ENCODE results near the gene TXNRD1.

The TXNRD1 gene

DNA sequence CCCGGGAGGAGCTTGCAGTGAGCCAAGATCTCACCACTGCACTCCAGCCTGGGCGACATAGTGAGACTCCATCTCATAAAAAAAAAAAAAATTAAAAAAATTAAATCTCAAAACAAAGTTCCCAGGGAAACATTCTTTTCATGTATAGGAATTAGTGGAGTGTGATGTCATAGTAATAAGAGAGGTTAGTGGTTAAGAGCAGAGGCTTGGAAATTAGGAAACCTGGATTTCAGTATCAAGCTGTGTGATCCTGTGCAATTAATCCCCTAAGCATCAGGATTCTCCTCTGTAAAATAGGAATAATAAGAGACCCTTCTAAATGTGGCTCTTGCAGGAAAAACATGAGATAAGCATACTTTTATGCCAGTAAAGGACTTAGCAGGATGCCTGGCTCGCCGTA, 3.1 kb upstream of the TXNRD1 start:
- POLR2A ChIA-PET: interaction anchor here (0.7 kb wide), 1 partner anchor 78 kb away, joined by 3 read pairs; no protein-coding TSS in a partner anchor

DNA sequence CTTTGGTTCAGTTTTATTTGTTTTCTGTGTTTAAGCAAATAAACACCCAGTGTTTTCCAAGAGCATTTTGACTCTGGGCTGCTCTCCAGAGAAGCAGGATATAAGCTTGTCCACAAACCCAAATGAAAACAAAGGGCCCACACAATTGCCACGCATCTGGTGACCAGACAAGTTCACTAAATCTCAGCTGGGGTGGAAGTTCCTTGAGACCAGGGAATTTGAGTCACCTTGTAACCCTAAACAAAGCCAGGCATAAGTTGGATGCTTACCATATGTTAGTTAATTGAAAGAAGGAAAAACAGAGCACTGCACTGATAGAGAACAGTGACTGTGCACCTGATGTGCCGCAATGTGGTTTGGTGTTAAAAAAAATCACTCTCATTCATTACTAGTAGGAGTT, 1.6 kb upstream of the TXNRD1 start:
- ChIA-PET POLR2A (interaction anchor here (1.7 kb wide), 1 partner anchor 74 kb away, joined by 8 read pairs; no protein-coding TSS in a partner anchor), CTCF (interaction anchor here (0.6 to 1.0 kb wide), 2 partner anchors 14 to 62 kb away, joined by 3 to 4 read pairs; no protein-coding TSS in a partner anchor)
- H3K4me3 ChIP-seq (ENCODE audit: low read depth, low read length): no peak overlapping the region
- H3K4me1 ChIP-seq (ENCODE audit: control insufficient read depth, insufficient read depth, low read length): no peaks in the 10 kb centered on the region
- H3K27ac ChIP-seq (ENCODE audit: extremely low read depth, low read depth, low read length): no peak overlapping the region
- no peaks in the 10 kb centered on the region for H3K36me3 ChIP-seq (ENCODE audit: control insufficient read depth in 2 of 2, insufficient read depth in 1 of 2, low read length in 2 of 2)
- H3K9me3 ChIP-seq (ENCODE audit: control insufficient read depth, insufficient read depth, low read depth, low read length): no peaks in the 10 kb centered on the region
- TF ChIP-seq ZNF621 (tag by site-specific recombination; IDR thresholded peaks at IDR 0.05): no peak
- no peak for TF ChIP-seq ZBTB48 (tag by site-specific recombination; IDR thresholded peaks at IDR 0.05)
- TF ChIP-seq ZNF426 (tag by site-specific recombination; IDR thresholded peaks at IDR 0.05): no peak
- TF ChIP-seq ZNF366 (tag by site-specific recombination; conservative IDR thresholded peaks at IDR 0.05): no peak
- TF ChIP-seq ZNF501 (tag by site-specific recombination; IDR thresholded peaks at IDR 0.05): no peak
- TF ChIP-seq ZNF433 (tag by site-specific recombination; IDR thresholded peaks at IDR 0.05; ENCODE audit: low read depth): no peak
- TF ChIP-seq KLF1 (tag by site-specific recombination; IDR thresholded peaks at IDR 0.05): no peak
- no peak for TF ChIP-seq MEIS1 (CRISPR knock-in tag; IDR thresholded peaks at IDR 0.05; ENCODE audit: borderline replicate concordance)
- TF ChIP-seq ZNF248 (tag by site-specific recombination; IDR thresholded peaks at IDR 0.05): no peak
- TF ChIP-seq ZNF416 (tag by site-specific recombination; IDR thresholded peaks at IDR 0.05): no peak
- TF ChIP-seq ZBTB20 (tag by site-specific recombination; IDR thresholded peaks at IDR 0.05): no peak
- TF ChIP-seq ZNF843 (tag by site-specific recombination; IDR thresholded peaks at IDR 0.05): no peak
- TF ChIP-seq, protein P1, sequence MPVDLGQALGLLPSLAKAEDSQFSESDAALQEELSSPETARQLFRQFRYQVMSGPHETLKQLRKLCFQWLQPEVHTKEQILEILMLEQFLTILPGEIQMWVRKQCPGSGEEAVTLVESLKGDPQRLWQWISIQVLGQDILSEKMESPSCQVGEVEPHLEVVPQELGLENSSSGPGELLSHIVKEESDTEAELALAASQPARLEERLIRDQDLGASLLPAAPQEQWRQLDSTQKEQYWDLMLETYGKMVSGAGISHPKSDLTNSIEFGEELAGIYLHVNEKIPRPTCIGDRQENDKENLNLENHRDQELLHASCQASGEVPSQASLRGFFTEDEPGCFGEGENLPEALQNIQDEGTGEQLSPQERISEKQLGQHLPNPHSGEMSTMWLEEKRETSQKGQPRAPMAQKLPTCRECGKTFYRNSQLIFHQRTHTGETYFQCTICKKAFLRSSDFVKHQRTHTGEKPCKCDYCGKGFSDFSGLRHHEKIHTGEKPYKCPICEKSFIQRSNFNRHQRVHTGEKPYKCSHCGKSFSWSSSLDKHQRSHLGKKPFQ (tag by site-specific recombination; IDR thresholded peaks at IDR 0.05): no peak
- TF ChIP-seq ZNF701 (tag by site-specific recombination; IDR thresholded peaks at IDR 0.05): no peak
- no peak for TF ChIP-seq ZNF354C (tag by site-specific recombination; IDR thresholded peaks at IDR 0.05; ENCODE audit: borderline replicate concordance, low read depth)

More for the DNA sequence above, 3.1 kb upstream of the TXNRD1 start:
- CTCF ChIA-PET: no interaction called here
- Histone ChIP-seq H3K4me1 (ENCODE audit: control insufficient read depth, insufficient read depth, low read length) (no peaks in the 10 kb centered on the region), H3K9me3 (ENCODE audit: control insufficient read depth, insufficient read depth, low read depth, low read length) (no peaks in the 10 kb centered on the region), H3K27ac (ENCODE audit: extremely low read depth, low read depth, low read length) (no peak overlapping the region), H3K4me3 (ENCODE audit: low read depth, low read length) (no peak overlapping the region), H3K36me3 (ENCODE audit: control insufficient read depth in 2 of 2, insufficient read depth in 1 of 2, low read length in 2 of 2) (no peaks in the 10 kb centered on the region)
- TF ChIP-seq ZNF701 (tag by site-specific recombination; IDR thresholded peaks at IDR 0.05) (no peak), ZNF555 (tag by site-specific recombination; conservative IDR thresholded peaks at IDR 0.05) (no peak), ZNF596 (tag by site-specific recombination; IDR thresholded peaks at IDR 0.05) (no peak), EGR2 (tag by site-specific recombination; IDR thresholded peaks at IDR 0.05; ENCODE audit: low read depth) (no peak), ZNF239 (tag by site-specific recombination; IDR thresholded peaks at IDR 0.05) (no peak), ZNF654 (tag by site-specific recombination; IDR thresholded peaks at IDR 0.05; ENCODE audit: low read depth) (no peak), ZNF19 (tag by site-specific recombination; IDR thresholded peaks at IDR 0.05; ENCODE audit: low read depth) (no peak), ZNF521 (tag by site-specific recombination; IDR thresholded peaks at IDR 0.05) (no peak), ZNF354C (tag by site-specific recombination; IDR thresholded peaks at IDR 0.05; ENCODE audit: borderline replicate concordance, low read depth) (no peak)
- TF ChIP-seq, protein P2, sequence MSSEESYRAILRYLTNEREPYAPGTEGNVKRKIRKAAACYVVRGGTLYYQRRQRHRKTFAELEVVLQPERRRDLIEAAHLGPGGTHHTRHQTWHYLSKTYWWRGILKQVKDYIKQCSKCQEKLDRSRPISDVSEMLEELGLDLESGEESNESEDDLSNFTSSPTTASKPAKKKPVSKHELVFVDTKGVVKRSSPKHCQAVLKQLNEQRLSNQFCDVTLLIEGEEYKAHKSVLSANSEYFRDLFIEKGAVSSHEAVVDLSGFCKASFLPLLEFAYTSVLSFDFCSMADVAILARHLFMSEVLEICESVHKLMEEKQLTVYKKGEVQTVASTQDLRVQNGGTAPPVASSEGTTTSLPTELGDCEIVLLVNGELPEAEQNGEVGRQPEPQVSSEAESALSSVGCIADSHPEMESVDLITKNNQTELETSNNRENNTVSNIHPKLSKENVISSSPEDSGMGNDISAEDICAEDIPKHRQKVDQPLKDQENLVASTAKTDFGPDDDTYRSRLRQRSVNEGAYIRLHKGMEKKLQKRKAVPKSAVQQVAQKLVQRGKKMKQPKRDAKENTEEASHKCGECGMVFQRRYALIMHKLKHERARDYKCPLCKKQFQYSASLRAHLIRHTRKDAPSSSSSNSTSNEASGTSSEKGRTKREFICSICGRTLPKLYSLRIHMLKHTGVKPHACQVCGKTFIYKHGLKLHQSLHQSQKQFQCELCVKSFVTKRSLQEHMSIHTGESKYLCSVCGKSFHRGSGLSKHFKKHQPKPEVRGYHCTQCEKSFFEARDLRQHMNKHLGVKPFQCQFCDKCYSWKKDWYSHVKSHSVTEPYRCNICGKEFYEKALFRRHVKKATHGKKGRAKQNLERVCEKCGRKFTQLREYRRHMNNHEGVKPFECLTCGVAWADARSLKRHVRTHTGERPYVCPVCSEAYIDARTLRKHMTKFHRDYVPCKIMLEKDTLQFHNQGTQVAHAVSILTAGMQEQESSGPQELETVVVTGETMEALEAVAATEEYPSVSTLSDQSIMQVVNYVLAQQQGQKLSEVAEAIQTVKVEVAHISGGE (tag by site-specific recombination; conservative IDR thresholded peaks at IDR 0.05; ENCODE audit: low read depth): no peak
- TF ChIP-seq, protein P3, sequence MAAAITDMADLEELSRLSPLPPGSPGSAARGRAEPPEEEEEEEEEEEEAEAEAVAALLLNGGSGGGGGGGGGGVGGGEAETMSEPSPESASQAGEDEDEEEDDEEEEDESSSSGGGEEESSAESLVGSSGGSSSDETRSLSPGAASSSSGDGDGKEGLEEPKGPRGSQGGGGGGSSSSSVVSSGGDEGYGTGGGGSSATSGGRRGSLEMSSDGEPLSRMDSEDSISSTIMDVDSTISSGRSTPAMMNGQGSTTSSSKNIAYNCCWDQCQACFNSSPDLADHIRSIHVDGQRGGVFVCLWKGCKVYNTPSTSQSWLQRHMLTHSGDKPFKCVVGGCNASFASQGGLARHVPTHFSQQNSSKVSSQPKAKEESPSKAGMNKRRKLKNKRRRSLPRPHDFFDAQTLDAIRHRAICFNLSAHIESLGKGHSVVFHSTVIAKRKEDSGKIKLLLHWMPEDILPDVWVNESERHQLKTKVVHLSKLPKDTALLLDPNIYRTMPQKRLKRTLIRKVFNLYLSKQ (tag by site-specific recombination; IDR thresholded peaks at IDR 0.05; ENCODE audit: borderline replicate concordance): no peak
- TF ChIP-seq, protein P4, sequence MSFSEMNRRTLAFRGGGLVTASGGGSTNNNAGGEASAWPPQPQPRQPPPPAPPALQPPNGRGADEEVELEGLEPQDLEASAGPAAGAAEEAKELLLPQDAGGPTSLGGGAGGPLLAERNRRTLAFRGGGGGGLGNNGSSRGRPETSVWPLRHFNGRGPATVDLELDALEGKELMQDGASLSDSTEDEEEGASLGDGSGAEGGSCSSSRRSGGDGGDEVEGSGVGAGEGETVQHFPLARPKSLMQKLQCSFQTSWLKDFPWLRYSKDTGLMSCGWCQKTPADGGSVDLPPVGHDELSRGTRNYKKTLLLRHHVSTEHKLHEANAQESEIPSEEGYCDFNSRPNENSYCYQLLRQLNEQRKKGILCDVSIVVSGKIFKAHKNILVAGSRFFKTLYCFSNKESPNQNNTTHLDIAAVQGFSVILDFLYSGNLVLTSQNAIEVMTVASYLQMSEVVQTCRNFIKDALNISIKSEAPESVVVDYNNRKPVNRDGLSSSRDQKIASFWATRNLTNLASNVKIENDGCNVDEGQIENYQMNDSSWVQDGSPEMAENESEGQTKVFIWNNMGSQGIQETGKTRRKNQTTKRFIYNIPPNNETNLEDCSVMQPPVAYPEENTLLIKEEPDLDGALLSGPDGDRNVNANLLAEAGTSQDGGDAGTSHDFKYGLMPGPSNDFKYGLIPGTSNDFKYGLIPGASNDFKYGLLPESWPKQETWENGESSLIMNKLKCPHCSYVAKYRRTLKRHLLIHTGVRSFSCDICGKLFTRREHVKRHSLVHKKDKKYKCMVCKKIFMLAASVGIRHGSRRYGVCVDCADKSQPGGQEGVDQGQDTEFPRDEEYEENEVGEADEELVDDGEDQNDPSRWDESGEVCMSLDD (tag by site-specific recombination; IDR thresholded peaks at IDR 0.05): no peak
- TF ChIP-seq, protein P5, sequence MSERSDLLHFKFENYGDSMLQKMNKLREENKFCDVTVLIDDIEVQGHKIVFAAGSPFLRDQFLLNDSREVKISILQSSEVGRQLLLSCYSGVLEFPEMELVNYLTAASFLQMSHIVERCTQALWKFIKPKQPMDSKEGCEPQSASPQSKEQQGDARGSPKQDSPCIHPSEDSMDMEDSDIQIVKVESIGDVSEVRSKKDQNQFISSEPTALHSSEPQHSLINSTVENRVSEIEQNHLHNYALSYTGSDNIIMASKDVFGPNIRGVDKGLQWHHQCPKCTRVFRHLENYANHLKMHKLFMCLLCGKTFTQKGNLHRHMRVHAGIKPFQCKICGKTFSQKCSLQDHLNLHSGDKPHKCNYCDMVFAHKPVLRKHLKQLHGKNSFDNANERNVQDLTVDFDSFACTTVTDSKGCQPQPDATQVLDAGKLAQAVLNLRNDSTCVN (tag by site-specific recombination; optimal IDR thresholded peaks at IDR 0.05): no peak
